ENCODE data around the gene RELN.
"Not testable (repeated sequence)": the region's sequence is repeated elsewhere in the genome, so short reads cannot be mapped to it uniquely, and the experiment has no call there.

RELN gene

DNA sequence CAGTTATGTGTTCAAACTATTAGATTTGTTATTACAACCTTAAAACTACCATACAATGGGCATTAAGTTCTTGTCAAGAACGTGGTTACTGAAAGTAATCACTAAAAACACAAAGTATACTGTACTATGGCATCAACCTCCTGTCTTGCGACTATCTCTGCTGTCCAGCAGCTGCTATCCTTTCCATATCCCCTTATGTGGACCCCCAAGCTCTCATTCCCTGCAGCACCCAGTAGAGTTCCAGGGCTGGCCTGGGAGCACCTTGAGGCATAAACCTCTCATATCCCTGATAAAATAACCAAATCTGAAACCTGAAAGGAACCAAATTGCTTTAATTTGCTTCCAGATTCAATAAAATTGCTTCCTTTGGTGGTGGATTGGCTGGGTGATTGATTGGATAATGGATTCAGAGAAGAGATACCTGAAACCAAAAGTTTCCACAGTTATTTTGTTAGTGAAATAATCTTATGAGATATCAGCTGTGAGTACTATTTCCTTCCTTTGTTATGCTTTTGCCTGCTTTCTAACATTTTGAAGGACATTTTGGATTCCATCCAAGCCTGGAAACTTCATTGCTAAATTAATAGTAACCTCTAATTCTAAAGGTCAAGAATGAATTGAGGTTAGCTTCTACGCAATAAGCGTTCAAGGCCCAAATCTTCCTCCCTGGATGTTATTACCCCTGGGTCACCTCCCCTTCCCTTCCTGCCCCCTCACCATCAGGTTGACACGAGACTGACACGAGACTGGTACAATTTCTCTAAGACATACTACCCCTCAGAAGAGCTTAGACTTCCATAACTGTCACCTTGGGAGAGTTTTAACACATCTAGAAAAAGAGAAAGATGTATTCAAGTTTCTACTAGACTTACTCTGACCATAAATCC is 48.8 kb downstream of the RELN start:
- no peak for DNase-seq

DNA sequence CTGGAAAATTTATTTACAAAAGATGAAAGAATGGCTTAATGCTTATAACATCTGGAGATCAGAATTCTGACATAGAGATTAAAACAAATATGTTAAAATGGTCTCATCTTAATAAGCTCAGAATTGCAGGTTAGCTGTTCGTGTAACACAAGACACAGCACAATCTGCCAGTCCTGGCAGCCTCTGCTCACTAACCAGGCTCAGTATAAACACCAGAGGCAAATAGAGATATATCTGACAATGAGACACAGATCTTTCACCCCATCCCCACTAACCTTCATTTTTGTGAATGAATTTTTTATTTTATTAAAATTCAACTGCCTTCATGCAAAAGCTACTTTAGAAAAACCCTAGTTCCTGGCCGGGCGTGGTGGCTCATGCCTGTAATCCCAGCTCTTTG is 51.8 kb downstream of the RELN start:
- no peak for DNase-seq

DNA sequence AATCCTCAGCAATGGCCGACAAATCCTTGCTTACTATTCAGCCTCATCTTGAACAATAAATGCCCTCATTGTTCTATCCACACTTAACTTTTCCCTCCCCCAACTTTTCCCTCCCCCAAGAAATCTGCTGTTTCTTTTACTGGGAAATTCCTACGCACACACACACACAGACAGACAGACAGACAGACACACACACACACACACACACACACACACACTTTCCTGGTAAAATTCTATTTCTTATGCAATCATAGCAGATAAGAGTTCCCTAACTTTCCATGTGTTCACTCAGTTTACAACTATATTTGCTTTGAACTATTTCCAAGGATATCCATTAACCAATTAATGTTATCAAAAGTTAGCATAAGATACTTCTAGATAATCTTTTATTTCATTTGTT is 52.9 kb downstream of the RELN start:
- no peak for DNase-seq

- DNase-seq, result no peak
These were observed 55.0 kb downstream of the RELN start for GRCh38 chr7:103934508-103934907.

- no peak for DNase-seq
These were observed 57.1 kb downstream of the RELN start for GRCh38 chr7:103932389-103932788.

GRCh38 chr7:103929901-103930311 is 59.6 kb downstream of the RELN start:
- no peak for DNase-seq

- DNase-seq, result no peak
These were observed 60.9 kb downstream of the RELN start for GRCh38 chr7:103928581-103928980.

DNA sequence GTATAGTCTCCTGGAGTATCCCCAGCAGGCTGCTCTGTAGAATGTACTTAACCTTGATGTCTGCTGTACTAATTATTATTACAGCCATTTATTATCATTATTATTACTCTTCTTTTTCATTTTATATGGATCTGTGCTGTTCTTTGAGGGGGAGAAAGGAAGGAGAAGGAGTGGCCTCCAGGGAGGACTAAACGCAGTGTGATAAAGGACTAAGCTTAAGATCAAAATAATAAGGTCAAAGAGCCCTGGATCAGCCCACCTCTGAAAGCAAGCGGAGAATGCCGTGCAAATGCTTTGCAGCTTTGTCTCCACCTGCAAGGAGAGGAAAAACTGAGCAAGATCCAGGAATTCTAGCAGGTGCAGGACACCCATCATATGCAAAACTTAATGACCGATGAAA is 65.3 kb downstream of the RELN start:
- no peak for DNase-seq

GRCh38 chr7:103922407-103922806 is 67.1 kb downstream of the RELN start:
- no peak for DNase-seq

DNA sequence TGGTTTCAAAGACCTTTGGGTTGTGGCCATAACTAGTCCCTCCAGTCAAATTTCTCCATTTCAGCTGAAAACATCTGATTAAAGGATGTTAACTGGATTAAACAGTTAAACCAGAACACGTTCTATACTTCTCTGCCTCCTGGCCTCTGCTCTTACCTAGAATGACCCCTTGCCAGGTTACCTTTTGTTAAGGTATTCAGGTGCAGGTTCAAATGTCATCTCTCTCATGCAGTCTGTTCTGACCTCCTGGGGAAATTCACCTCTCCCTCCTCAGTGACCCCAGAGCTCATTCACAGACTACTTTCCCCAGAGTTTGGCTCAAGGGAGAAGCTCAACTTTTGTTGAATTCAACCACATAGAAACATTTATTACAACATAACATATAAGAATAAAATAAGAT is 67.8 kb downstream of the RELN start:
- no peak for DNase-seq

GRCh38 chr7:103919272-103919868 is 70.1 kb downstream of the RELN start:
- no peak for DNase-seq

DNA sequence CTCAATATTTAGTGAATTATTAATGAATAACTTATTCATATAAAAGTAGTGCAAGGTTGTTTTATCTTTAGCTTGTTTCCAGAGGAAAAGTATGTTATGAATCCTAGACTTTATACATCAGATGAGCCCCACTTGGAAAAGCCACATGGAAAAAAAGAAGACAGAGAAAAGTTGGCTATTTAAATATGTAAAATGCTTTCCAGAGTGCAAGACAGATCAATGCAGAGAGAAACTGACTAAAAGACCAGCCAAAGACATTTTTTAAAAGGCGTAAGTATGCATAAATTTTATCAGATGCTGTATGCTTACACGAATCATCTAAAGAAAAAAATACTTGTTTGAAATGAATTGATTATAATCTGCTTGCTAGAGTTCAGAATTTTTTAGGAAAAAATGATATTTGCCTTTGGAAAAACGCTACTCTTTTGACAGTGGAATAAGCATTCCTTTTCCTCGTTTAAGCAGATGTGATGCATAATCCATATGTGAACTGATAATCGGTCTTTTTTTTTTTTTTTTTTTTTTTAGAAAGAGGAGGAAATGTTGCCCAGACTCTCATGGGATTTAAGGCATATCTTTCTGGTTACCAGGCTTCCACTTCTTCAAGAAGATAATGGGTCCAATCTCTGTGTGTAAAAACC is 70.7 kb downstream of the RELN start:
- DNase-seq, result no peak

DNA sequence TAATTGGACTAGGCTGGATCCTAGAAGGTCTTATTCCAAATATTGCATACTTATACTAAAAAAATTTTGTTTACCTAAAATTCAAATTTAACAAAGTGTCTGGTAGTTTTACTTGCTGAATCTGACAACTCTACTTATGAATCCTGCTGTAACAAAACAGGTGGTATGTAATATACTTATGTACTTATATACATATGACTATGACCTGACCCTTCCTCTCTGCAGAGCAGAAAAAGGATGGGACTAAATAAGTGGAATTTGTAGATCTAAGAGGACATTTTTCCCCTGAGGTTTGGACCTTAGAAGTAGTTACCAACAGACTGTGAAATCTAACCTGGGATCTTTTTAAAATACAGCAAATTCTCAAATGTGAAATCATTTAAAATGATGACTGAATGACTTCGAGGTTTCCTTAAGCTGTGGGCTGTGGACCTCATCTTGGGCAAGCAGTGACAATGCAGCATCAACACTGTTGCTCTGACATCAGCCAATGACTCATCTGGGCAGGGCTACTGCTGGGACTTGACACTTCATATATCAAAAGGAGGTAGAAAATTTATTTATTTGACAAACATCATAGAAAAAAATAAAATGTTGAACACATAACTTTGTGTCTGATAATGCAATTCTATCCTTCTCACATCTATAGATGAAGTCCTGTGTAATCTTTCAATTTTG is 73.6 kb downstream of the RELN start:
- no peak for DNase-seq

DNA sequence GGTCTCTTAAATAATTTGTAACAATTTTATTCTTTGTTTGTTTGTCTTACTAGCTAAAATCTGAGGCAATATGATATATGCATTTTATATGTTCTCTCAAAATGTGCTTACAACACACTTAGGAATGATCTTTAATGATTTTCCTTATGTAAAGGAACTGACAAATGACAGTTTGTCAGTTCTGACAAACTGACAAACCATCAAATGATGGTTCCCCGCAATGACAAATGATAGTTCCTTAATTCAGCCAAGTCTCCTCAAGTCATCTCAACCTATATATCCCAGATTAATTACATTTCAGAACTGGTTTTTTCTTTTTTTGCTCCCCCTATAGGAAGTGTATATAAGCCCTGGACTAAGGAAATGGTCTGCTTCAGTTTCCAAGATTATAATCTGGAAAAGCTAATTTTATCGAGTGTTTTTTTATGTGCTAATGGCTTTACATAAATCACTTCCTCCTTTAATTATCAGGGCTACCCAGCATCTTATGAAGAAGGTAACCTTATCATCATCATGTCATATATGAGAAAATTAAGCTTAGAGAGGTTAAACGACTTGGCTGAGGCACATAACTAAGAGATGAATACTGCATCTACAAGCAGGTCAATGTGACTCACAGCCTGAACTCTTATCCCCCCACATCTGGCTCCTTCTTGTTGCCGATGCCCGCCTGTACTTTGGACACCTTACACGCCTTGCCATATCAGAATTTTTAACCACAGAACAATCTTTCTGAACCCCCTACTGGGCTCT is 75.1 kb downstream of the RELN start:
- DNase-seq, result no peak

DNA sequence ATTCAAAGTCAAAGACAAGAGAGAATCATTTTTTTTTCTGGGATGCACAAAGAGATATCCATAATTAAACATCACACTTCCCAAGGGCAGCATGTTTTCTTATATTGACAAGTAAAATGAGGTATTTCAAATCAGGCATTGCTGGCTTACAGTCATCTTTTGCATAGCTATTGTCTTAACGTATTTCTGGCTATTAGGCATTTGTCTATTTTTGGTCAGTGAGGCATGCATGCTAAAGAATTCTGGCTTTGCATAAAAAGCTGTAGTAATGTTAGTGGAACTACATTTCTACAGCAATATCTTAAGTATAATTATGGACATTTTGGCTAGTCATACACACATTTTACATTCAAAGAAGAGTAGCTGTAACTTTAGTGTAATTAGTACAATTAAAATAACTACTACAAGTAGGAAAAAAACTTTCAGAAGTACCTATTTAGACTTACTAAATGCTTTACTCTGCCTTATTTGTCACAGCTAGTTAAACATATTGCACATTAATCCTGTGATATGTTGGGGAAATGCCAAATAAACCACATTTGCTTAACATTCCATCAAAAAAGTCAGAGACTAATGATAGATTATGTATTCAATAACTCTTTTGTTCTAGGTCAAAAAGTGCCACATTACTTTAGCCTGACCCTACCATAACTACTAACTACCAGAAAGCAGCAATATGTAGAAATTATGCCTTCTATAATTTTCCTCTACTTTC is 76.4 kb downstream of the RELN start:
- no peak for DNase-seq

- DNase-seq, result not testable (repeated sequence)
These were observed 78.4 kb downstream of the RELN start for GRCh38 chr7:103911015-103911414.

GRCh38 chr7:103905997-103906396 is 83.5 kb downstream of the RELN start:
- DNase-seq, result no peak

GRCh38 chr7:103902917-103903316 is 86.5 kb downstream of the RELN start:
- DNase-seq, result no peak

DNA sequence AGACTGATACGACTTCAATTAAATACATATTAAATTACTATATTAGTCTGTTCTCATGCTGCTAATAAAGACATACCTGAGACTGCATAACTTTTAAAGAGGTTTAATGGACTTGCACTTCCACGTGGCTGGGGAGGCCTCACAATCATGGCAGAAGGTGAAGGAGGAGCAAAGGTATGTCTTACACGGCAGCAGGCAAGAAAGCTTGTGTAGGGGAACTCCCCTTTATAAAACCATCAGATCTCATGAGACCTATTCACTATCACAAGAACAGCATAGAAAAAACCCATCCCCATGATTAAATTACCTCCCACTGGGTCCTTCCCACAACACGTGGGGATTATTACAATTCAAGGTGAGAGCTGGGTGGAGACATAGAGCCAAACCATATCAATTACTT is 92.6 kb downstream of the RELN start:
- DNase-seq, result not testable (repeated sequence)

- DNase-seq, result no peak
These were observed 94.5 kb downstream of the RELN start for GRCh38 chr7:103894656-103895596.

- DNase-seq, result no peak
These were observed 96.1 kb downstream of the RELN start for GRCh38 chr7:103893350-103893749.
